ENCODE results near the gene MICAL3.

MICAL3 gene

DNA sequence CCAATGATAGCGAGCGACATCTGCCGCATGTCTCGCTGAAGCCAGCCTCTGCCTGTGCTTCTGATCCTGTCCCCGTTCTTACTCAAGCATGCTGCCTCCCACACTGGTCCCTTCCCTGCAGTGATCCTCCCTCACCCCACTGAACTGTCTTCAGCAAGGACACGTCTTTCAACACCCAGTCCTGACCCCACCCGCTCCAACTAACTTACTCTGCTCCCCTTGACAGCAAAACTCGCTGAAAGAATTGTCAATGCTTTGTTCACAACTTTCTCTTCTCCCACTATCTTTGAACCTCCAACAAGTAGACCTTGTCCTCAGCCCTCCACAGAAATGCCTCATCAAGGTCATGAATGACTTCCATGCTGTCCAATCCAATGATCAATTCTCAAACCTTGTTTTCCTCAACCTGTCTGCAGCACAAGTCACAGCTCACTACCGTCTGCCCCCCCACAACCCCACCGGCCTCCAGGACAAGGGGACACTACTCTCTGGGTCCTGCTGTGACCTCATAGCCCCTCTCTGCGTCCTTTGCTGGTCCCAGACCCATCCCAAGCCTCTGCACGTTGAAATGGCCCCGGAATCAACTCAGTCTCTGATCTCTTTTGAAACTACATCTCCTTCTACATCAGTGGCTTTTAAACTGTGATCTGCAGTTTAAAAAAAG, 108.0 kb downstream of the MICAL3 start:
- no peak for DNase-seq

DNA sequence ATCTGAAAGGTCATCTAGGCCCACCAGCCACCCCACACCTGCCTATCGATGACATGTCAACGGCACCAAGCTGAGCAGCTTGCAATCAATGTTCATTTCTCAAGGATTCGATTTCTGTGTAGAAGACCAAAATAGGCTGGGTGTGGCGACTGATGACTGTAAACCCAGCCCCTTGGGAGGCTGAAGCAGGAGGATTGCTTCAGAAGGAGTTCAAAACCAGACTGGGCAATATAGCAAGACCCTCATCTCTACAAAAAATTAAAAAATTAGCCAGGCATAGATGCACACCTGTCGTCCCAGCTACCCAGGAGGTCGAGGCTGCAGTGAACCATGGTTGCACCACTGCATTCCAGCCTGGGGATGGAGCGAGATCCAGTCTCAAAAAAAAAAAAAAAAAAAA, 108.7 kb downstream of the MICAL3 start:
- DNase-seq: no peak

DNA sequence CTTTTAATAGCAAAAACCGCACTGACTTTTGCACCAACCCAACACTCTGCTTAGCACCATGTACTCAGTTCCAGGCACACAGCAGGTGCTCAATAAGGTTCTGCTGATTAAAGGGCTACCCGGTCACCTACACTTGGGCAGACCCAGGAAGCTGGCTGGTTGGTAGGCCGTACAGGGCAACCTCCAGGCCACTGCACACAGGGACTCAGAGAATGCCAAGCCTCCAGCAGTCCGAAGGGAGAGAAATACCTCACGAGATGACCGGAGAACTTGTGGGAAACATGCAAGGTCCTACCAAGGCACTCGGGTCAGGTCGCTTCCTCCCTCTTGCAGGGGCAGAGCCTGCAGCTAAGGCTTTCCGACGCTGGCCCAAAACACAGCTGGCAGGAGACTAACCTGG, 109.2 kb downstream of the MICAL3 start:
- DNase-seq: no peak

DNA sequence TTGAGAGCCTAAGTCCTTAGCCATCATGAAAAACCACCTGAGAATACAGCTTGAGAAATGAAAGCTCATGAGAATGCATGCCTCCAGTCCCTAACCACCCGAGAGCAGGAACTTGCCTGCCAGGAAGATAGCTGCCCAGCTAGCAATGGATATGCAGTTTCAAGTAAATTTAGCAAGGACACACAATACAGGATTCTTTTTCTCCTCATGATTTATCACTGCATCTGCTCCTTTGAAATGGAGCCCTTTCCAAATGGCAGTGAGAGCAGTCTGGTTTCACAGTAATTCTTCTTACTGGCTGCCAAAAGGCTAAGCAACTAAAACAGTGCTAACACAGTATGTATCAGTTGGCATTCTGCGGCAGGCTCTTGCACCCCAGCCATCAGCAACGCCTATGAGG, 109.9 kb downstream of the MICAL3 start:
- peak in 5 of 56 donors; percentile 18 to 29 (median 23) for DNase-seq

DNA sequence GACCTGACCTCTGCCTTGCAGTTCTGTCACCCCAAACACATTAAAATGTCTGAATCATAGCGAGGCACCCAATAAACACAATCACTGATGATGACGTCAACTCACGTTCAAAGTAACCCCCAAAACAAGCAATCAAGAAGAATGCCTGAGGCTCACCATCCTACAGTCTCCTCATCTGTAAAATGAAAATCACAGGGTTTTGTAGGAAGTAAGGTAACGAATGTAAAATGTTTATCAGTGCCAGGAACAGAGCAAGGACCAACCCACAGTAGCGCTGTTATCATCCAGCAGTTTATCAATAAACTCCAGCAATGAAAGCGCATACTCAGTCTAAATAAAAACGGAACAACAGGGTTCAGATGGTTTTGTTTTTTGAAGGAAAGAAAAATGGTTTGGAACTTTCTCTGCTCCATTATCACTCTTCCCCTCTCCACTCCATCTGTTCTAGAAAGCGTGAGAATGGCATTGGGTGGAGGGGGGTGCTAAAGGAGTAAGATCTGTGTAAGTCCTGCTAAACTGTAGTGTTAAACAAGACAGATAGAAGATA, 110.5 kb downstream of the MICAL3 start:
- no peak for DNase-seq

DNA sequence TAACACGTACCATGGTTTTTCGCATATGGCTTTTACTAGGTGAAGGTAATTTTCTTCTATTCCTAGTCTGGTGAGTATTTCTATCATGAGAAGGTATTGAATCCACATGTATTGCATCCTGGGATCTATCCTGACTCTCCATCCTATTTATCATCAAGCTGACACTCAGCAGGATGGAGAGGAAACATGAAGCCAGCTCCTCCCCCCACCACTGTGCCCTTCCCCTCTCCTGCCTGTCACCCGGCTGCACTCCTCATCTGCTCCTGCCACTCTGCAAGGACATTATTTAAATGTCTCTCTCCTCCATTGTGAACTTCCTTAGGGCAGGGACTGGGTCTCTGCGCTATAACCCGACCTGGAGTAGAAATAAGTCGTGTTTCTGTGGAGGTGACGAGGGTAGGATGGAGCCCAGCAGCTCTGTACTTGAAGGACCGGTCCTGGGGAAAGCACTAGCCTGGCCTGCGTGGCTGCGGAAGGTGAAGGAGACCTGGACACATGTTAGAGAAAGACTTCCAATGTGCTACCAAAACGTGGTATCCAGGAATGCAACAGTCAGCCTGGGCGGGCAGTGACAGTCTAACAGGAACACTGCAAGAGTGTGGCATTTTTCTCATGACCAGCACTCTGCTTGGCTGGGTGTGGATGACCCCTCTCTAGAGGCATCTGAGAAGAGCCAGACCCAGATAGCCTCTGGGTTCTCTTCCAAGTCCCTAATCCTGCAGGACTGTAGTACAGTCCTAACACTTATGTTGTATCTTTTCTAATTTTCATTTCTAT, 111.2 kb downstream of the MICAL3 start:
- DNase-seq: no peak

DNA sequence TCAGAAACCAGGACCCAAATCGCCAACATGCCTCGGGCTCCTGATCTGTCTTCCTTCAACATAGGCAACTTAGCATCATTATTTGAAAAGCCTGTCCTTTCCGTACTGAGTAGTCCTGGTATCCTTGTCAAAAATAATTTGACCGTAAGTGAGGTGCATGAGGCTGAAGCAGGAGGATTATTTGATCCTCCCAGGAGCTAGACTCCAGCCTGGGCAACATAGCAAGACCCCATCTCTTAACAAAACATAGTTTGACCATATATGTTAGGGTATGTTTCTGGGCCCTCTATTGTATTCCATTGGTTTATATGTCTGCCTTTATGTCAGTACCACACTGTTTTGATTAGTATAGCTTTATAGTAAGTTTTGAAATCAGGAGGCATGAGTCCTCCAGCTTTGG, 112.5 kb downstream of the MICAL3 start:
- DNase-seq: no peak

DNA sequence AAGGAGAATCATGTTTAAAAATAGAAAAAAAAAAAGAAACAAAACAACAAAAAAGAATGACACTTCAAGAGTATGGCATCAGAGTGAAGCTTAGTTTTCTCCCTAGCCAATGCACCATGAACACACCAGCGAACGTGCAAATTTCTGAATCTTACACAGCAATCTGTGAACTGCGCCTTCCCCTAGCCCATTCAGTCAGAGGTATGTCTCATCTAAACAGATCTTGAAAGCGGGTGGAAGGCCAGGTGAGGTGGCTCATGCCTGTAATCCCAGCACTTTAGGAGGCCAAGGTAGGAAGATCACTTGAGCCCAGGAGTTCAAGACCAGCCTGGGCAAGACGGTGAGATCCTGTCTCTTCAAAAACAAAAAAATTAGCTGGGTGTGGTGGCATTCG, 113.1 kb downstream of the MICAL3 start:
- DNase-seq: no peak

DNA sequence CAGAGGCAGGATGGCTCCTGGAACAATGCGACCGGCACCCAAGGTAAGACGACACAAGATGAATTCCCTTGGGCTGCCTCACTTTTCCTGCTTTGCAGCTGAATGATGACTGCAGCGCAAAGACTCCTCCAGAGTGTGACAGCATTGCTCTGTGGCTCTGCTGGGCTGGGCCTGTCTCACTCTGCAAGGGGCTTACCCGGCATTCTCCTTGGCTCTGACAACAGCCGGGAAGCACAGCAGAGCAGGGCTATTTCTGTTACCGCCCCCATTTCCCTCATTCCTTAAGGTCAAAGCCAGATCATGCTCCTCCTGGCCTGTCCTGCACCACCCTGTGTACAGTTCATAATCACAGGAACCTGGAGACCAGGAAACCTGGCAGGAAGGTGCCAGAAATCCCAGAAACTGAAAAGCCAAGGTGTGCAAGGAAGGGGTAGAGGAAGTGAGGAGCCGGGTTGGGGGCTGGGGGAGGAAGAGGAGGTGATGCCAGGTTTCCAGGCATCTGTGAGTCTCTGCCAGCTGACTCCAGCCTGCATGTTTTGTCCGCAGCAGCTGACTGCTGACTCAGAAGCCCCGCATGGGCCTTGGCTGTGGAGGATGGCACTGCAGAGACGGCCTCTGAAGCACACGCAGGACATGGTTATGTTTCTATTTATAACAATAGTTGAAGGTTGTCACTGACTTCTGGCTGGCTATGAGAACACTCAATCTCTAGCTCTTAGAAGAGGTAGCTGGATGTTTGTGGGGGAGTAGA, 113.6 kb downstream of the MICAL3 start:
- DNase-seq: peak in 53 of 56 donors; percentile 42 to 86 (median 73)

DNA sequence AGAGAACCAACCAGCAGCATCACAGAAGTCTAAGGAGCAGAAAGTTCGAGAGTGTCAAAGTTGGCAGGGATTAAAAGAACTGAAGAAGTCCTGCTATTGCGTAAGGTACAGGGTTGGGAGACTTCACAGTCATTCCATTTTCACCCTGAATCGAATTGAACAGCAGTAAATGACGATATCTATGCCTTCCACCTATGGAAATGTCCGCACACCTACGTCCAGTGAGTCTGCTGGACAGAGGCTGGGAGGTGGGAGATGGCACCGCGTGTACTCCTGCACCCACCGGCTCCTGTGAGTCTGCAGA, 116.7 kb downstream of the MICAL3 start:
- no peak for DNase-seq

DNA sequence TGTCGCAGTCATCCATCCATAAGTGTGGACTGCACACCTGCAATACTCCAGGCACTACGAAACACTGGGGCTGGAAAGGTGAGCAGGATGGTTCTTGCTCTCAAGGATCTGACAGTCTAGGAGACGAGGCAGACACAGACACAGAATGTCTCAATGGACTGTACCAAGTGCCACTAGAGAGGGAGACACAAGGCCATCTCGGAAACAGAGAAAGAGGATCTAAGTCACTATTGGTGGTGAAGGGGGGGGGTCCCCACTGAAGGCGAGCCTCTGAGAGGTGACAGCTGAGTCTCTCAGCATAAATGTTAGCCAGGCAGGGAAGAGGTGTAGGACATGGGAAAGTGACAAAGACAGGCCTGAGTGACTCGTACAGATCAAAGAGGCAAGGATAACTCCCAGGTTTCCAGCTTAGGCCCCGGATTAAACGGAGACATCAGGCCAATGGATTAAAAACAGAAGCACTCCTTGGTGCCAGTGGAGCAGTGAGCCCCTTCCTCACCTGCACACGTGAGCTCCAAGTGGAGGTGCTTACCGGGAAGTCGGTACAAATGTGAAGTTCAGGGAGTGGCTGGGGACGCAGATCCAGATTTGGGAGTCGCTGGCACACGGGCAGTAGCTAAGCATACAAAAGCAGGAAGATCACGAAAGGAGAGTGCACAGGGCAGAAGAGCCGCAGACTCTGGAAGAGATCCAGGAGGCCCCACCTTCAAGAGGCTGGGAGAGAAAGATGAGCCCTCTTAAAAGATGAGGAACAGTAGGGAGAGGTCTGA, 117.2 kb downstream of the MICAL3 start:
- no peak for DNase-seq

DNA sequence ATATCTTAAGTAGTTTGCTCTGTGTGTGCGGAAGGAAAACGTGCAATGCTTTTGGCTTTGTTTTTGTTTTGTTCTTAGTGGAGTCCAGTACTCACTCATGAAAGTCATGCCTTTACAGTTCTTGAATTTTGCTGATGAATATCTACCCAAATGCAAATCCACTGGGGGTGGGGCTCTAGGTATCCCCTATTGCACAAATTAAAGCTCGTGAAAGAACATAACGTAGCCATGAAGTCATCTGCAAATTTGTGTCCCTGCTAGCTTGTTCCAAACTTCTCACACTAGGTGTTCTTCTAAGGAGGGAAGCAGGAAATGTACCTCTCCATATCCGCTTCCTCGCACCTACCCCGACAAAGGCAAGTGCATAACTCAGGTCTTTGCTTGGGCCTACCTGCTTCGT, 118.9 kb downstream of the MICAL3 start:
- no peak for DNase-seq

DNA sequence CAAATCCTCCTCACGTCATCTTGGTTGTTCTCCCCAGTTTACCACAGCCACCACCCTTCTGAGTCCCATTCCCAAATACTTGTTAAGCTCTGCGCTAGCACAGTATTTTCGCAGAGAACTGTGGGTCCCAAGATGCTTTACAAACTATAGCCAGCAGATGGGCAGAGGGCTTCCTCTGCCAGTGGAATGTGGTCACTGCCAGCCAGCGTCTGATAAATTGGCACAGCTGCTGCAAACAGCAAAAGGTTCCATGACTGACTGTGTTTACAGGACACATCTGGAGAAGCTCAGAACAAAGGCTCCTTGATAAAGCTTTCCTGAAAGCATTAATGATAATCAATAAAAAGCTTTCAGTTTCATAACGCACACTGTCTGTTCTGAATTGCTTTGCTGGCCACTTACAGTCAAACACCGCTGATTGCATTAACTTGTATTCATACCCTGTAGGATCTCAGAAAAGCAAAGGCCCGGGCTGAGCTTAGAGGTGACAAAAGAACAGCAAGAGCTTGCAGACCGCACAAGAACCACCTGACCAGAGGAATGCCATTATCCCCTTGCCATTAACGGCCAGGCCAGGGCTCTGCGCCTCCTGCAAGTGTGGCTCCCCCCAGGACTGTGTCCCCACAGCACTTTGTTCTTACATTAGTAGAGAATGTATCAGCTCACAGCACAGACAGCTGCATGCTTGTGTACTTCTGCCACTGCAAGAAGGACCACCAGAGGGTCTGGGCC, 120.6 kb downstream of the MICAL3 start:
- peak in 27 of 56 donors; percentile 19 to 65 (median 38) for DNase-seq

DNA sequence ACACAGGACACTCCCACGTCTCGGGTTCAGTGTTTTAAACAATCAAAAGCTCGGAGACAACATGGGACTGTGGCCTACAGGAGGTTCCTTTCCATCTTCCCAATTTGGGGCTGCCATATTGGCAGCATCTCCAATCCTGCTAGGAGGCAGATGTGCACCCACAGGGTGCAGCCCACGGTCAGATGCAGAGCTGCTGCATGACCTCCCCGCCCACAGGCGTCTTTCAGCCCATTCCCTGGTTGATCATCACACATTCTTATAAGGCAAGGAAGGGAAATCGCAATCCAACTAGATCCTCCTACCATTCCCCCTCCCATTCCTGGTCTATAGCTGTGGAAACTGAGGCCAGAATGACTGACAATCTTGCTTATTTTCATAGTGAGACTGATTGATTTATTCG, 121.4 kb downstream of the MICAL3 start:
- no peak for DNase-seq

DNA sequence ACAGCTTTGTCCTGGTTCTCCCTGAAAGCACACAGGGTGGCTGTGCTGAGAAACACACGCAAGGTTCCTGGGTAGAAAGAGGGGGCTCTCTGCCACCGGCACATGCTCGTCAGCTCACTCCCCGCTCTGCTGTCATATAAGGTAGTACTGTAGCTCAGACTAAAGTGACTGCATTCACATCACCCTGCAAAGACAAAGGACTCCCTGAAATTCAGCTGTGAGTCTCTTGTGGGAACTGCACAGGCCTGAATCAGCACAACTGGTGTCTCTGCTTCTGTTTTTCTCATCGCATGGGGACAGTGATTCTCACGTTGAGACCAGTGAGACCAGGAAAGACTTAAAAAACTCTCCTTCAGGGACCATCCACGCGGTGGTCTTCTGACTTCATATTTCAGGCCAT, 126.0 kb downstream of the MICAL3 start:
- no peak for DNase-seq

DNA sequence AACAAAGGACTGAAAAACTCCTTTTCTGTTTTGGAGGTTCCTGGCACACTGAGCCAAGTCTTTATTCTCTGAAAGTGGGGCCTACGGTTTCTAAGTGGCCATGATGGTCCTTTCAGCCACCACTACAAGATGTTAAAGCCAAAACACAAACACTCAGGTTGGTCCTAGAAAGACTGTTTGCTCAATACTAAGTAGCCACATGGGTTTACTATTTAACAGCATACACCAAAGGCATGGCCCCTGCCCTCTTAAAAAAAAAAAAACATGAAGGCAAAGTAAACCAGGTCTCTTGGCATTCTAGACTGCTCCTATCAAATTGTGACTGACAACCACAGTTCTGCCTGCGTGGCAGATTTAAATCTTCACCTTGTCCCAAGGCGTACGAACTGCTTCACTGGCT, 126.5 kb downstream of the MICAL3 start:
- DNase-seq: no peak

DNA sequence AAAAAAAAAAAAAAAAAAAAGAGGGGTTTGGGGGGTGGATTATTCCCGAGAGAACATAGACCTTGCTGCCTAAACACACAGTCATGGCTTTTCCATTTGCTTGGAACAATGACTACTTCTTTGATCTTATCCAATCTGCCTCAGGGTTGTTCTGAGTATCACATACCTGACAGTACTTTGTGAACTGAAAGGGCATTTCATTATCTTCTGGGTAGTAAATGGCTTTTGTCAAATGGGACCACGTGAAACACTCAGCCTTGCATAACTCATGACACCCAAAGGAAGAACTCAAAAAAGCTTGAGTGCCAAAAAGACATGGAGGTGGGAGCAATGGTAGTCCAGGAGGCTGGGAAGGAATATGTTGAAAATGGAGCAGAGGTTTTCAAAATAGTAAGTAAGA, 126.9 kb downstream of the MICAL3 start:
- DNase-seq: no peak

DNA sequence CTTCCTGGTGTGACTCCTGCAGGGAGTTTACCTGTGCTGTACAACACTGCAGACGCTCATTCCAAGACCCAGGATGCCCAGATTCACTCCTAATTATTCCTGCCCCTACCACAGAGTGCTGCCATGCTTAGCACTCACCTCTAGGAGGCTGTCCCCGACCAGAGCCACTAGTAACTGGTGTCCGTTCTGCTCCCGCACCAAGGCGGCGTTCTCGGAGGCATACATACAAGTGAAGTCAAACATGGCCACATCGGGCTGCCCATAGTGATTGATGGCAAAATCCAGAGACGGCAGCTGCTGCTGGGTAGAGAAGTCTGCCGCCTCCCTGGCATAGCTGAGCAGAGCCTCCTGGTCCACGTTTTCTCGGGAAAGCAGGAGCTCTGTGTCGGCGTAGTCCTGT, 127.8 kb downstream of the MICAL3 start:
- peak in 25 of 56 donors; percentile 11 to 62 (median 36) for DNase-seq

DNA sequence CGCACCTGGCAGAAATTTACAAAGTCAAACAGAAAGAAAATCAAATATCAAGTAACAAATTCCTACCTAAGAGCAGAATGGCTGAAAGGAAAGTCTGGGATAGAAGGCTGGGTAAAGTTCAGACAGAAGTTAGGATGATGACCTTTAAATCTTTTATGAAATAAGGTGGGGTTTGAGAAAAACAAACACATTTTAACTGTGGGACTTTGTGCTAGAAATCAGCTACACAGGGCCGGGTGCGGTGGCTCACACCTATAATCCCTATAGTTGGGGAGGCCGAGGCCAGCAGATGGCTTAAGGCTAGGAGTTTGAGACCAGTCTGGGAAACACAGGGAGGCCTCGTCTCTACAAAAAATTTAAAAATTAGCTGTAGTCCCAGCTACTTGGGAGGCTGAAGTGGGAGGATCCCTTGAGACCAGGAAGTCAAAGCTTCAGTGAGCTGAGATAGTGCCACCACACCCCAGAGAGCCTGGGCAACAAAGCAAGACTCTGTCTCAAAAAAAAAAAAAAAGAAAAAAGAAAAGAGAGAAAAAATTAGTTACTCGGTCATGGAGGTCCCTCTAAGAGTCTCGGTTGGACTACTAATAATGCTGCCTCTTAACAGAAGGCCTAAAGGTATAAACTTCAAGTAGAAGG, 130.3 kb downstream of the MICAL3 start:
- no peak for DNase-seq

DNA sequence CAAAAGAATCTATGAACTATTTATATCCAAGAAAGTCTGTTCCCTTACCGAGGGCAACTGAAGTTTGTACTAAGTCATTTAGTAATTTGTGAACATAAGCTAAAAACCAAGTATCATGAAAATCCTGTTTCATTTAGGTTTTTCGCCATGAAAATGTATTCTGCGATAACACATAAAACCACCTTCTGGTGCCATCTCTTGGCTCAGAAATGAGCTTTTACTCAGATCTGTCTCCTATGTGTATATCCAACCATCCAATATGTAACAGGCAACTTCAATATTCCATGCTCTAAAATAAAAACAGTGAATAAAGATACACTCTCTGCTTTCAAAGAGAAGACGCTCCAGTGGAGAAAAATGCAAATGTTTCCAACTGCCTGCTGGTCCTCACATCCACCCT, 132.0 kb downstream of the MICAL3 start:
- DNase-seq: no peak
